Measurements from ENCODE around the gene NECTIN3.

Gene NECTIN3

DNA sequence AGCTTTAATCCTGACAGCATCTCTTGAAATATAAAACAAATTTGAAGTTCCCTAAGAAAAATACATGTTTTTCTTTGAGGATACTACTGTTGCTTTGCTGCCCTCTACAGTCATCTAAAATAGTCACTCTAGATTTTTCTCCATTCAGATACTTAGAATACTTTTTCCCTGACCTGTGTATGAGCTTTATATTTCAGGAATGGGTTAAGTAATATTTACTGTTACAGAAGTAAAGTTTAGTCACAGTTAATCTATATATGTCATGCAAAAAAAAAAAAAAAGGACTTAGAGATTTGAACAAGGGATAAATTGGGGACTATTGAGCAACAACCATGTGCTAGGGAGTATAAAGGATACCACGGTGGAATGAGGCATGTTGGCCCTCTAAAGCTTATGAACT, 8.8 kb downstream of the NECTIN3 start:
- in situ Hi-C loops (cut with MboI; ENCODE audit: low sequenced_read_pairs) = no loop called here

DNA sequence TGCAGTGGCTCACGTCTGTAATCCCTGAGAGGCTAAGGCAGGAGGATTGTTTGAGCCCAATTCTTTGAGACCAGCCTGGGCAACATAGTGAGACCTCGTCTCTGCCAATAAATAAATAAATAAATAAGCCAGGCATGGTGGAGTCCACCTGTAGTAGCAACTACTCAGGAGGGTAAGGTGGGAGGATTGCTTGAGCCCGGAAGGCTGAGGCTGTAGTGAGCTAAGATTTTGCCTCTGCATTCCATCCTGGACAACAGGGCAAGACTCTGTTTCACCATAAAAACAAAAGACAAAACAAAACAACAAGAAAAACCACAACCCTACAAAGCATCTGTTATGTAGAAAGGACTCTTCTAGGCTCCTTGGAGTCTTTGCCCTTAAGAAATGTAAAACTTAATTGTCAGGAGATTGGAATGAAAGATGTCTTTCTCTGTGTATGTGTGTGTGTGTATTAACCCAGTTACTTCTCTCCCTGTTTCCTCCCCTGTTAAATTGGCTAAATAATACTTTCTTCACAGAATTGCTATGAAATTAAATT, 9.5 kb downstream of the NECTIN3 start:
- in situ Hi-C loops (cut with MboI; ENCODE audit: low sequenced_read_pairs) = no loop called here

DNA sequence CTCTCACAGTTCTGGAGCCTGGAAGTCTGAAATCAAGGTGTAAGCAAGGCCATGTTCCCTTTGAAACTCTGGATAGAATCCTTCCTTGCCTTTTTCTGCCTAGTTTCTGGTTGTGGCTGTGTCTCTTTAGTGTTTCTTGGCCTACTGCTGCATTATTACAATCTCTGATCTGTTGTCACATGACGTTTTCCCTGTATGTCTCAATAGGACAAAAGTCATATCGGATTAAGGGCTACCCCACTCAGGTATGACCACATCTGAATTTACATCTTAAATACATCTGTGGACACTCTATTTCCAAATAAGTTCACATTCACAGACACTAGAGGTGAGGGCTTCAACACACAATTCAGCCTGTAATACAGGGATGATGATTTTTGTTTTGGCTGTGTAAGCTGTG, 13.3 kb downstream of the NECTIN3 start:
- in situ Hi-C loops (cut with MboI; ENCODE audit: low sequenced_read_pairs) = no loop called here

DNA sequence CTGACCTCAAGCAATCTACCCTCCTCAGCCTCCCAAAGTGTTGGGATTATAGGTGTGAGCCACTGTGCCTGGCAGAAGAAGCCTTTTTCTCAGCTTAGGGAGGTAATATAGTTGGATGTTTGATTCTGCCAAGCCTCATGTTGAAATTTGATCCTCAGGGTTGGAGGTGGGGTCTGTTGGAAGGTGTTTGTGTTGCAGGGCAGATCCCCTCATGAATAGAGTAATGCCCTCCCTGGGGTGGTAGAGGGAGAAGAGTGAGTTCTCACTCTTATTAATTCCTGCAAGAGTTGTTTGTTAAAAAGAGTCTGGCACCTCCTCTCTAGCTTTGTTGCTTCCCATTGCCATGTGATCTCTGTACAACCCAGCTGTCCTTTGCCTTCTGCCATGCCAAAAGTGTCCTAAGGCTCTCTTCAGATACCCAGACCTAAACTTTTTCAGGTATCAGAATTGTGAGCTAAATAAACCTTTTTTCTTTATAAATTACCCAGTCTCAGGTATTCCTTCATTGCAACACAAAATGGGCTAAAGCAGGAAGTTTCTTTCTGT, 16.4 kb downstream of the NECTIN3 start:
- in situ Hi-C loops (cut with MboI; ENCODE audit: low sequenced_read_pairs) = no loop called here

DNA sequence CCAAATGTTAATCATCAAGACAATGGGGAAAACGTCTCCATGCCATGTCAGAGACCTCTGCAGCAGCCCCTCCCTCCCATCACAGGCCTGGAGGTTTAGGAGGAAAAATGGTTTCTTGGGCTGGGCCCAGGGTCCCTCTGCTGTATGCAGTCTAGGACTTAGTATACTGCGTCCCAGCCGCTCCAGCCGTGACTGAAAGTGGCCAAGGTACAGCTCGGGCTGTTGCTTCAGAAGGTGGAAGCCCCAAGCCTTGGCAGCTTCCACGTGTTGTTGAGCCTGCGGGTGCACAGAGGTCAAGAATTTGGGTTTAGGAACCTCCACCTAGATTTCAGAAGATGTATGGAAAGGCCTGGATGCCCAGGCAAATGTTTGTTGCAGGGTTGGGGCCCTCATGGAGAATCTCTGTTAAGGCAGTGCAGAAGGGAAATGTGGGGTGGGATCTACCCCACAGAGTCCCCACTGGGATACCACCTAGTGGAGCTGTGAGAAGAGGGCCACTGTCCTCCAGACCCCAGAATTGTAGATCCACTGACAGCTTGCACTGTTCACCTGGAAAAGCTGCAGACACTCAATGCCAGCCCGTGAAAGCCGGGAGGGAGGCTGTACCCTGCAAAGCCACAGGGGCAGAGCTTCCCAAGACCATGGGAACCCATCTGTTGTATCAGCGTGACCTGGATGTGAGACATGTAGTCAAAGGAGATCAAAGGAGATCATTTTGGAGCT, 25.0 kb downstream of the NECTIN3 start:
- in situ Hi-C loops (cut with MboI; ENCODE audit: low sequenced_read_pairs) = no loop called here

DNA sequence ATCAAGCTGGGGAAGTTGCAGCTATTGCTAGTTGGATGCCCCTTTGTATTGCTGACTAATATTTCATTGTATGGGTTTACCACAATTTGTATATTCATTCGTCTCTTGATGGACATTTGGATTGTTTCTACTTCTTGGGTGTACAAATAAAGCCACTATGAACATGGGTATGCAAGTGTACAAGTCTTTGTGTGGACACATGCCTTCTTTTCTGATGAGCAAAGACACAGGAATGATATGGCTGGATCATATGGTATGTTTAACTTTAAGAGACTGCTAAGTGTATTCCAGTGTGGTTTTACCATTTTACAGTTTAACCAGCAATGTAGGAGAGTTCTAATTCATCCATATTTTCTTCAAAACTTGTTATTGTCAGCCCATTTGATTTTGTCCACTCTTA, 32.2 kb downstream of the NECTIN3 start:
- in situ Hi-C loops (cut with MboI; ENCODE audit: low sequenced_read_pairs) = no loop called here

DNA sequence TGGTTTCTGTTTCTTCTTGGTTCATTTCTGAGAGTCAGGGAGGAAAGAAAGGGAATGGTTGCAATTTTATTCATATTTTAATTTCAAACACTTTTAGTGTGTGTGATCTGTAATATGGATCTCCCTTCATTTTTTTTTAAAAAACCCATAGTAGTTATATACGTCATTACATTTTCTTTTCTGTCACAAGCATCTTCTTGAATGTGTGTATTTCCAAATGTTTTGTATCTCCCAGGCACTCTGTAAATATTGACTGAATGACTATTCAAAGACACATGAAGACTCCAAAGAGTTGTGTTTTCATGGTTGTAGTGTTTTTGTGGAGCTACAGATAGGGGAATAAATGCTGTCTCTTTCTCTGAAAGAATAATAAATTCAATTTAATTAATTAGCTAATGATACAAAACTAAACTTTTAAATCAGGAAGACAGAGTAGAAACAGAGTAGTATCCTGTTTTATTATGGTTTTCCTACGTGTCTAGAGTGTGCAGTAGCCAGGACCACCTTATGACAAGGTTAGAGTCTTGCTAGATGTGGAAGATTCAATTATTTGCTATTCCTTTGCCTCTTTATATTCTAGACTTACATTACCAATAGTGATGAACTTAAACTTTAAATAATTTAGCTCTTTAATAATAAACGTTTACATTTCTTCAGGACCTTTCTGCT, 35.5 kb downstream of the NECTIN3 start:
- in situ Hi-C loops (cut with MboI; ENCODE audit: low sequenced_read_pairs) = no loop called here

DNA sequence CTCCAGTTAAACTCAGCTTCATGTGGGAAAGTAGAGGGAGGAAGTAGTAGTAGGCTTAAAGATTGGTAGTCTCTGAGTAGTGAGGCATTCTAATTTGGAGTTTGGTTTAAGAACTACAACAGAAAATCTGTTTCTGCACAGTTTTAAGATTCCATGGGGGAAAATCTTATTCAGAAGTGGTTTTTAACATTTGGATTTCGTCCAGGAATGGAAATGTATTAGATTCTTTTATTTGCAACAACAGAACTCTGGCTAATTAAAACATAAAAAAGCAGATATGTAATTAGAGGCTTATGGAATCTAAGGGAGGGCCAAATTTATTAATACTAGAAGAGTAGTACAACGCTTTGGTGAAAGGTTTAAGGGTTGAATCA, 36.0 kb downstream of the NECTIN3 start:
- in situ Hi-C loops (cut with MboI; ENCODE audit: low sequenced_read_pairs) = no loop called here

DNA sequence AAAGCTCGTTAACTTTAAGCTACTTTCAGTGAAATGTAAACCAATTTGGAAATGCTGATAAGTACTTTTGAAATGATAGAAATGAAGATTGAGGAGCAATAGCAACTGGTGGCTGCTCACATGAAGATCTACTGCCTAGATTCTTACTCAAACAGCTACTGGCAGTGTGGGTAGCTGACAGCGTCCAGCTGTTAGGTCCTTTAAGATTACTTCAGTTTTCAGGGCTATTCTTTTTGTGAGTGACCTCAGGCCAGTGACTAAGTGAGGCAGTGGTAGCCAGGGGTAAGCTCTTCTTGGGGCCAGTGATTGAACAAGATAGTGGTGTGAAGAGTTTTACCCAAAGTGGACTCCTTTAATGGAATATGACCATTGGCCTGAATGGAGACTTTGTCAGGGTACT, 41.3 kb downstream of the NECTIN3 start:
- in situ Hi-C loops (cut with MboI; ENCODE audit: low sequenced_read_pairs) = no loop called here

DNA sequence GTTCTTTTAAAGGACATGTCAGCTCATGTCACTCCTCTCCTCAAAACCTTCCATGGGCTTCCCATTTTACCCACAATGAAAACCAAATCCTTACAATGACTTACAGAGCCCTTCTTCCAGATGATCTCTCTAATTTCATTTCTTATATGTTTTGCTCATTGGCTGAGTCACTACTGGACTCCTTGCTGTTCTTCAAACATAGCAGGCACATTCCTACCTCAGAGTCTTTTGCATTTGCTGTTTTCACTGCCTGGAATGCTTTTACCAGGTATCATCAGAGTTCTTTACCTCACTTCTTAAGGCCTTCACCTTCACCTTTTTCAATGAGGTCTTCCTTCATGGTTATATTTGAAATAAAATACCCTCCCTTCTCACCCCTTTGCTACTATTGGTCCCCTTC, 57.3 kb downstream of the NECTIN3 start:
- in situ Hi-C loops (cut with MboI; ENCODE audit: low sequenced_read_pairs) = no loop called here

DNA sequence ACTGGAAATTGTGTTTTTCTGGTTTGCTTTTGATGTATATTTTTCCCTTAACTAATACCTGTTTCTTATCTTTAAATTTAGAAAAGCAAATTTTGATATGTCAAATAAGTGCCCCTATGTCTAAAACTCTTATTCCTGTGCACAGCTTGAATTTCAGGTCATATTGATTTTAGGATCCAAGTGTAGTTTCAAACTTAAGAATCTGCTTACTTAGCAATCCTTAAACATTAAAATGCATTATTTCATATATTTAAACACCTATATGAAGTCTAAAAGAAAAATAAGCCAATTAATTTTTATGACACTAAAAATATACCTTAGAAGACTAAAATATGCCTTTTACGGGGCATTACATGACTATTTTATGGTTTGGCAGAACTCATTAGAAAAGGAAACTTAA, 59.2 kb downstream of the NECTIN3 start:
- in situ Hi-C loops (cut with MboI; ENCODE audit: low sequenced_read_pairs) = no loop called here

DNA sequence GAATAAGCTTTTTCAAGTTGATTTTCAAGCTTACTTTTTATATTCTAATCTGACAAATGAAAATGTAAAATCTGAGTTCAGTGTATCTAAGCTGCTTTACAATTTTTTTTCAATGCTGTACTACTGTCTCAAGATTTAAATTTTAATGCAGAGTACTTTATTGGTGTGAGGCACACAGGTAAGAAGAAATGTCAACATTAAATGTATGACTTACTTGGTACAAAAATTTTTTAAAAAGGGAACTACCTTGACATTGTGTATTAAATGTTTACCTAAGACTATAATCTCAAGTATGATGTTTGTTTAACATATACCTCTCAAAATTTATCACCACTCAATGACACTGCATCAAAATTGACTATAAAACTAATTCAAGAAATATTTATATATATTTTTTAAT, 62.7 kb downstream of the NECTIN3 start:
- in situ Hi-C loops (cut with MboI; ENCODE audit: low sequenced_read_pairs) = no loop called here

DNA sequence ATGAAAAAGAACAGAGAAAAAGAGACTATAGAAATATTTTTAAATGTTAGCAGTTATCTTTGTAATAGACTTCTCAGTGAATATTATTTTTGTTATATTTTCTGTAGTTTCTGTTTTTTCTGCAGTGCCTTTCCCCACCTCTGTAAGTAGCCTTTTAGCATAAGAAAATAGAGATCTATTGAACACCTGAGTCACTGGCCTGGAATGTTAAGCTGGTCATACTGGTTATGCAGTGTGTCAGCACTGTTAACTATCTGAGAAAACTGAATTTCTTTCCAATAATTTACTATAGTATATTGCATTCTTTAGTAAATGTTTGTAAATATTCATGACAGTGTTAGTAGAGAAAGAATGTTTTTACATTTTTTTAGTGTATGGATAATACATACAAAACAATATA, 79.8 kb downstream of the NECTIN3 start:
- in situ Hi-C loops (cut with MboI; ENCODE audit: low sequenced_read_pairs) = no loop called here

DNA sequence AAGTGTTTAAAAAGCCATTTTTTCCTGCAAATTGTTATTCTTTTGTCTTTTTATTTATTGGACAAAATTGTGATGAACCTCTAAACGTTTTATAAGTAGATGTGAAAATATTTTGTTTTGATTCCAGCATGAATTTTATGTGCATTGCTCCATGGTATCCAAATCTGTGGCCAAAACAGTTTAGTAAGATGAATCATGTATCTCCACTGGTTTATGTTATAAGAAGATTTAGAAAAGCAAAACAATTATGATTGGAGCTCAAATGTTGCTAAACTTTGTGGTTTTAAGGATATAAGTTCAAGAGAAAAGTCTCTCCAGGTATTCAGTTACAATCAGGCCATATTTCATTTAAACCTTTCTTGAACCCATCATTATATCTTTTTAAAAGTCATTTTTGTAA, 80.9 kb downstream of the NECTIN3 start:
- in situ Hi-C loops (cut with MboI; ENCODE audit: low sequenced_read_pairs) = no loop called here

DNA sequence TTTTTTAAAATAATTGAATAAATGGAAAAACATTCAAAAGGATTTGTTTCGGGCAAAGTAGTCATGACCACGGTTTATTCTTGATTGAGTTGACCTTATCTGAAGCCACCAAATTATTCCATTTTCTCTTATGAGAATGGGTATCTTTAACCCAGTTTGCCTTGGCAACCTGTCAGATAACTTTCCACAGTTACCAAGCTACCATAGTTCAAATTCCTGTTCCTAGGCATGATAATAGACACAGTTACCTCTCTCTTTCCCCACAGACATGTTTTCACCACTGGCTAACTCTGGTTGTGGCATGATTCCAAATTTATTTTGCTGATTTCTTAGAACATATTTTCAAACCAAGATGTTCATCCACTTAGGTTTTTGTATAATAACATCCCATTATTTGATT, 84.9 kb downstream of the NECTIN3 start:
- in situ Hi-C loops (cut with MboI; ENCODE audit: low sequenced_read_pairs) = no loop called here

DNA sequence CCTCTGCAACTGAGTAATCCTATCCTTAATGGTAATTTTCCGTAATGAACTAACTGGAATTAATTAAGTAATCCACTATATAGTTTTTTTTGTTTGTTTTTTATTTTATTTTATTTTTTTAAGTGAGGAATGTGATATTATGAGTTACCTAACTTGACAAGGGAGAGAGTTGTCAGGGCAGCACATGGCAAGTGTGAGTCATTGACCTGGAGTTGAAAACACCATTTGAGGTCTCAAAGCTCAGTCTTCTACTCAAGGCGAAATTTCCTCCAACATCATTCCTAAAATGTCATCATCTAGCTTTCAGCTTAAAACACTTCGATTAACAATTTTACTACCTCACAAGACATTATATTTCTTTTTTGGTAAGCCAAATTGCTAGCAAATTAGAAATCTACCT, 87.8 kb downstream of the NECTIN3 start:
- in situ Hi-C loops (cut with MboI; ENCODE audit: low sequenced_read_pairs) = no loop called here

DNA sequence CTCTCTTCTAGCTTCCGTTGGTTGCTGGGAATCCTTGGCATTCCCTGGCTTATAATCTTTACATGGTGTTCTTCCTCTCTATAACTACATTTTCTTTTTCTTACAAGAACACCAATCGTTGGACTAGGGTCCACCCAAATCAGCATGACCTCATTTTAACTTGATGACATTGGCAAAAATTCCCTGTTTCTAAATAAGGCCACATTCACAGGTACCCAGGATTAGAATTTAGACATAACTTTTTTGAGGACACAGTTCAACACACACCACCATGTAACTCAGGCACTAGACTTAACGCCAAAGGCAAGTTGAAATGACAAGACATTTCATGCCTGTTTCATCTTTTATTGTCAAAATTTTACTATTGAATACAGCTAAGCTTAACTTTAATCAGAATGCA, 93.0 kb downstream of the NECTIN3 start:
- in situ Hi-C loops (cut with MboI; ENCODE audit: low sequenced_read_pairs) = no loop called here

DNA sequence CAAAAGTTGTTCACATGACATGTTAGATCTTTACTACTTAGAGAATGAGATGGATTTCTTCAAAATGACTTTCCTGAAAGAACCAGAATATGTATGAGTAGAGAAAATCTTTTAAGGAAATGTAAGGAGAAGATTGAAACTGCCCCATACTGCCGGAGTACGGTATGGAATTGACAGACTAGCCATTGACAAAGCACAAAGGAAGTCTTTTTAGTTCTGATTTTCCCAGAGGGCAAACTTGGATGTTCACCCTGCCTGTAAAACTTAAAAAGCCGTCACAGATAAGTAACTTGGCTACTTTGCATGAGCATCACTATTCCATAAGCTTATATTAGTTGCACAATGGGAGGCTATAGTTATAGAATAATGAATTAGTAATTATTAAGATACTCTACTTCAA, 93.8 kb downstream of the NECTIN3 start:
- in situ Hi-C loops (cut with MboI; ENCODE audit: low sequenced_read_pairs) = no loop called here

DNA sequence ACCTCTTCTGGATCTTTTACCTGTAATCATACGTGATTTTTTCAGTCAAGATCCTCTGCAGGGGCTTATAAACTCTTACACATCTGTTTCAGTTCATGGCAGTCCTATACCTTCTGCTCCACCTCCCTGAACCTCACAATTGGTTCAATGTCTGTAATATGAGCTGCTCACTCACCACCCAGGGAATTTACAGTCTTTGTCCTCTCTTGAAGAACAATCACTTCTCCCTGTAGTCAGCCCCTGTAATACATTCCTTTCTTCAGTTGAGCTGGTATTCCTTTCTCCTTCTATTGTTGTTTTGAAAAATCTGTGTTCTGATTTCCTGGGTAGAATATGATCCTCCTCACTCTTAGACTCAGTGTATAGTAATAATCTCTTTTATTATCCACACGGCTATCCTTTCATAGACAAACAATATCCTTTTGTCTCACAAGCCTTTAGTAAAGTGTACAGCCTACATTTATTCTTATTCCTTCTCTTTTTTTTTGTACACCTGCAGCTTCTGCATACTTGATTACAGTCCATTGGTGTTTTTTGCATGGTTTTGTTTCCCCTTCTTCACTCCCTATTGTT, 101.8 kb downstream of the NECTIN3 start:
- in situ Hi-C loops (cut with MboI; ENCODE audit: low sequenced_read_pairs) = no loop called here

DNA sequence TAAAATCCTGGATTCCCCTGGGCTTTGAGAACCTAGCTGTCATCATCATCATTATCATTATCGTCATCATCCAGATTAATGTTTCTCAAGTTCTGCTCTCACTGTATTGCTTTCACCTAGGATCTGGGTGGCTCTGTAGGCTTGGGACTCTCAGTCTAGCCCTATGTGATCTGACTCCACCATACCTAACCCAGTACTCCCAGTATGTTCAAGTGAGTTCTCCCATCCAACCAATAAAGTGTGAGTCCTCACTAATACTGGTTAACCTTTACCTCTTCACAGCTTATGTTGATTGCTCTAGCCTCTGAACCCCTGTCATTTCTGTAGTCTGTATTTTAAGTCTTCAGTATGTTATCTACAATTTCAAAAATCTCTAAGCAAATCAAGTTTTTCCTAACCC, 102.3 kb downstream of the NECTIN3 start:
- in situ Hi-C loops (cut with MboI; ENCODE audit: low sequenced_read_pairs) = no loop called here

DNA sequence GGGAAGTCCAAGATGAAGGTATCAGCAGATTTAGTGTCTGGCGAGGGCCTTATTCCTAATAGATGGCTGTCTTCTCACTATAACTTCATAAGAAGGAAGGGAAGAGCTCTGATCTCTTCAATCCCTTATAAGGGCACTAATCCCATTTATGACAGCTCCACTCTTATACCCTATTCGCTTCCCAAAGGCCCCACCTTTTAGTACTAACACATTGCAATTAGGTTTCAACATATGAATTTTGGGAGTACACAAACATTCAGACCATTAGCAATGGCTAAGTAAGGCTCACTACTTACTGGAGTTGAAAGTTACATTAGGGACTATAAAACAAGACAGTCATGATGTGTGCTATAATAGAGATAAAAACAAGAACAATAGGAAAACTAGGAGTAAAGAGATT, 118.9 kb downstream of the NECTIN3 start:
- in situ Hi-C loops (cut with MboI; ENCODE audit: low sequenced_read_pairs) = no loop called here

DNA sequence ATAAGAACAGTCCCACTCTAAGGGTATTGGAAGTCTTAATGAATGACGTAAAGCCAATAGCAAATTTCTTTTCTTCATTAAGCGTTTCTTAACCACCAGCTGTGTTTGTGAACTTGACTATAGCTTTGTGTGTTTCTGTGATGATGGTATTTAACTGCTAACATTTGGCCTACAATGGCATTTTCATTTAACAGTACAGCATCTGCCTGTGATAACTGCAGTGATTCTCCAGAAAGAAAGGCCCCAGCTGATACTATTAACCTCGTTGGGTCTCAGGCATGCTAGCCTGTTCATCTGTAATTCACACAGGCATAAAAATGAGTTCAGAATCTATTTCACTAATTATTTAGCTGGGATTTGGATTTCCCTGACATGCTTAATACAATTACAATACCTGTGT, 121.9 kb downstream of the NECTIN3 start:
- in situ Hi-C loops (cut with MboI; ENCODE audit: low sequenced_read_pairs) = no loop called here

All from HL-60/S4 (cell line).